Right lobe of liver (tissue), 4 donors: Measurements from ENCODE around the gene P2RX5.

Source experiments
- POLR2A ChIP-seq: fragments of 450-650 bp; IDR thresholded peaks from one replicate; pipeline ENCODE4 v1.6.1; 2017; ENCODE audit warnings: antibody characterized with exemption, mild to moderate bottlenecking
- TF ChIP-seq, protein P1 (sequence below), 4 donors: fragments of 200-600 bp in 3 of 4; fragments of 450-650 bp in 1 of 4; IDR thresholded peaks; one replicate each; pipeline versions ENCODE4 v1.5.1 to v1.8.0; 2016 to 2022; ENCODE audit warnings: antibody characterized with exemption in 4 of 4, mild to moderate bottlenecking in 2 of 4
- donor health status: DM: no; HTN: no; CAD: no.
- donor health status: DM: no; HTN: no; CAD: no.
- donor health status: DM: no; HTN: yes; CAD: no.

DNA sequence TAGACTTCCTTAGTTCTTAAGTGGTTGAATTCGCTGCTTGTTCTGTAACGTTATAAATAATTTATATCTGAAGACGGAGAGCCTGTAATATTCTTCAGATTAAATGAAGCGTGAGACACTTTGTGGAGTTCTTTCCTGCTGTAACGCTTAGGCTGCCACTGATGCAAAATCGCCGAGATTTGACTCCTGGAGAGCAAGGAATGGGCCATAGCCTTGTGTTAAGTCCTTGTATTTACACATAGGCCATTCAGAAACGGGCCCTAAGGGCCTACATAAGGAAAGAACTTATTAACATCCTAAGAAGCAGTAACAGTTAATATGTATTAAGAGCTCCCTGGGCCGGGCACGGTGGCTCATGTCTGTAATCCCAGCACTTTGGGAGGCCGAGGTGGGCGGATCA lies 26.4 kb downstream of the P2RX5 start:
- TF ChIP-seq, protein P1, sequence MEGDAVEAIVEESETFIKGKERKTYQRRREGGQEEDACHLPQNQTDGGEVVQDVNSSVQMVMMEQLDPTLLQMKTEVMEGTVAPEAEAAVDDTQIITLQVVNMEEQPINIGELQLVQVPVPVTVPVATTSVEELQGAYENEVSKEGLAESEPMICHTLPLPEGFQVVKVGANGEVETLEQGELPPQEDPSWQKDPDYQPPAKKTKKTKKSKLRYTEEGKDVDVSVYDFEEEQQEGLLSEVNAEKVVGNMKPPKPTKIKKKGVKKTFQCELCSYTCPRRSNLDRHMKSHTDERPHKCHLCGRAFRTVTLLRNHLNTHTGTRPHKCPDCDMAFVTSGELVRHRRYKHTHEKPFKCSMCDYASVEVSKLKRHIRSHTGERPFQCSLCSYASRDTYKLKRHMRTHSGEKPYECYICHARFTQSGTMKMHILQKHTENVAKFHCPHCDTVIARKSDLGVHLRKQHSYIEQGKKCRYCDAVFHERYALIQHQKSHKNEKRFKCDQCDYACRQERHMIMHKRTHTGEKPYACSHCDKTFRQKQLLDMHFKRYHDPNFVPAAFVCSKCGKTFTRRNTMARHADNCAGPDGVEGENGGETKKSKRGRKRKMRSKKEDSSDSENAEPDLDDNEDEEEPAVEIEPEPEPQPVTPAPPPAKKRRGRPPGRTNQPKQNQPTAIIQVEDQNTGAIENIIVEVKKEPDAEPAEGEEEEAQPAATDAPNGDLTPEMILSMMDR (IDR thresholded peaks at IDR 0.05), result no peak
- TF ChIP-seq POLR2A, result no peak
